ENCODE results near the gene PLEKHO1.

DNA sequence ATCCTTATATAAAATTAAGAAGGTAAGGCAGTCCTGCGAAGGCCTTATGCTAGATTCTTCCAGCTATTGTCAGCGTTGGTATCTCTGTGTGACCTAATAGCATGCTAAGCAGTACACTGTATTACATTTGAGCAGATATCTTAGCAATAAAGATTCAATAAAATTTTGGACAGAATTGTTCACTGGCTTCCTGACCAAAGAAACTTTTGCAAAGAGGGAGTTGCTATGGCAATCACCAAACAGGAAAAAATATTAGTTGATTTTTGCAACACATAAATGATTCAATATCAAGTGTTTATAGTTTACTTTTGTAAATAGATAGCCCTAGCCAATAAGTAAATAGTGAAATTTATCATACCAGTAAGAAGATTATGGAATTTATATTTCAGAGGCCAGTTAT, 31.0 kb upstream of the PLEKHO1 start:
- TF ChIP-seq, protein P1, sequence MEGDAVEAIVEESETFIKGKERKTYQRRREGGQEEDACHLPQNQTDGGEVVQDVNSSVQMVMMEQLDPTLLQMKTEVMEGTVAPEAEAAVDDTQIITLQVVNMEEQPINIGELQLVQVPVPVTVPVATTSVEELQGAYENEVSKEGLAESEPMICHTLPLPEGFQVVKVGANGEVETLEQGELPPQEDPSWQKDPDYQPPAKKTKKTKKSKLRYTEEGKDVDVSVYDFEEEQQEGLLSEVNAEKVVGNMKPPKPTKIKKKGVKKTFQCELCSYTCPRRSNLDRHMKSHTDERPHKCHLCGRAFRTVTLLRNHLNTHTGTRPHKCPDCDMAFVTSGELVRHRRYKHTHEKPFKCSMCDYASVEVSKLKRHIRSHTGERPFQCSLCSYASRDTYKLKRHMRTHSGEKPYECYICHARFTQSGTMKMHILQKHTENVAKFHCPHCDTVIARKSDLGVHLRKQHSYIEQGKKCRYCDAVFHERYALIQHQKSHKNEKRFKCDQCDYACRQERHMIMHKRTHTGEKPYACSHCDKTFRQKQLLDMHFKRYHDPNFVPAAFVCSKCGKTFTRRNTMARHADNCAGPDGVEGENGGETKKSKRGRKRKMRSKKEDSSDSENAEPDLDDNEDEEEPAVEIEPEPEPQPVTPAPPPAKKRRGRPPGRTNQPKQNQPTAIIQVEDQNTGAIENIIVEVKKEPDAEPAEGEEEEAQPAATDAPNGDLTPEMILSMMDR (IDR thresholded peaks at IDR 0.05) = no peak
- no peak for TF ChIP-seq POLR2A (IDR thresholded peaks at IDR 0.05)

Measured in adrenal gland (tissue), 5 donors.